Ecto neural progenitor cell (in vitro differentiated cells): ENCODE measurements around the gene BDKRB2.

Experiments
- DNase-seq: peaks from one replicate; pipeline ENCODE4 v3.0.0-alpha.2; 2018; ENCODE audit warnings: low spot score

Gene BDKRB2

DNA sequence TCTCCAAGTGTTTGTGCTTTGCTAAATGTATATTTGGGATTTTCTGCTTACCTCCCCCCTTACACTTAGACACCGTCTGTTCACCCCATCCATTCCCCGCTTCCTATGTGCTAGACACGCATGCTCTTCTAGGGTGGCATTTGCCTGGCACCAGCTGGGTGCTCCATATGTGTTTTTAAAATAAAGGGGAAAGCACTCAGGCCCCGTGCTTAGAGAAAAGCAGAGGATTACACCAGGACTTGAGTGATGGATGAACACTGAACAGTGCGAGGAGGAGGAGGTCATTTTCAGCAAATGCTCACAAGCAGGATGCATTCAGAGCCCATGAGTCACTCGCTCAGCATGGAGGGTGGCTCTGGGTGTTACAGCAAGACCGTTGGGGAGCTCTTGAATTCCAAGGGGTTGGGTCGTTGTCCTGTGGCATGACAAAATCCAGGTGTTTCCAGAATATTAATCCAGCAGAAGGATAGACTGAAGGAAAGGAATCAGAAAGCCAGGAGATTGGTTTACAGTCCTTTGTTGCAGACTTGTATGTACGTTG, 48.4 kb downstream of the BDKRB2 start:
- DNase-seq: no peak

DNA sequence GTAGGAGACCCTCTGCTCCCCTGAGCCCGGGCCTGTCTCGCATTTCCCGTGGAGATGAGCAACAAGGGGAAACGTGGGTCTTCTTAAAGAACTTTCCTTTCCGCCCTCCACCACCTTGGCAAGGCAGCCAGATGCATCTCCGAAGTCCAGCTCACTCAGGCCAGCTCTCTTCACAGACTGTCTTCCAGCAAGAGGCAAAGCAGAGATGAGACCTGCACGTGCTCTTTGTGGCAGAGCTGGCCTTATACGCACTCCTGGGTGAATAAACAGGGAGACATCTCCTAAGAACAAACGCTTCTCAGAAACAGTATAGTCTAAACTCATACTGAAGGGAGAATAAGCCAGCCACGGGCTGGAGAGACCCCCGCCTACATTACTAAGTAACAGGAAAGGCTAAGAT, 50.0 kb downstream of the BDKRB2 start:
- DNase-seq: no peak

- no peak for DNase-seq
Observed at GRCh38 chr14:96255501-96256366, 51.1 kb downstream of the BDKRB2 start, which contains the start of gene BDKRB1. BDKRB1 (plus strand) TSS chr14:96256210; CDS start chr14:96263683, 7,473 bp downstream.

- DNase-seq: no peak
Observed at GRCh38 chr14:96256407-96256806, 51.8 kb downstream of the BDKRB2 start.

DNA sequence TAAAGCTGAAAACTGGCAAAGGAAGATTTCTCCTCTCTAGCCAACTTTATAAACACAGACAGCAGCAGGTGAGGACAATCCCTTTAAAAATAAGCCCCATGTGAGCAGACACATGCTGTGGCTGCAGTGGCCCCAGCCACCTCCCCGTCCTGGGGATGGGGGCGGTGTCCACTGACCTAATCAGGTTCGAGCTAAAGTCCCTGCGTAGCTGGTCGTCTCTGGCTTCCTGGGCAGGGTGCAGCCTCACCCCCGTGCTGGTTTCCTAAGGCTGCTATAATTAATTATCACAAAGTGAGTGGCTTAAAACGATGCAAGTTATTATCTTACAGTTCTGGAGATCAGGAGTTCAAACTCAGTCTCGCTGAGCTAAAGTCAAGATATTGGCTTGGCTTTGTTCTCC, 52.4 kb downstream of the BDKRB2 start:
- no peak for DNase-seq

GRCh38 chr14:96257900-96258299, 53.3 kb downstream of the BDKRB2 start:
- no peak for DNase-seq

GRCh38 chr14:96260341-96260821, 55.7 kb downstream of the BDKRB2 start:
- no peak for DNase-seq

GRCh38 chr14:96261053-96261452, 56.4 kb downstream of the BDKRB2 start:
- DNase-seq: no peak

- DNase-seq: no peak
Observed at GRCh38 chr14:96261772-96262655, 57.4 kb downstream of the BDKRB2 start.

GRCh38 chr14:96263347-96264199, 58.9 kb downstream of the BDKRB2 start:
- DNase-seq: peak; percentile 32

DNA sequence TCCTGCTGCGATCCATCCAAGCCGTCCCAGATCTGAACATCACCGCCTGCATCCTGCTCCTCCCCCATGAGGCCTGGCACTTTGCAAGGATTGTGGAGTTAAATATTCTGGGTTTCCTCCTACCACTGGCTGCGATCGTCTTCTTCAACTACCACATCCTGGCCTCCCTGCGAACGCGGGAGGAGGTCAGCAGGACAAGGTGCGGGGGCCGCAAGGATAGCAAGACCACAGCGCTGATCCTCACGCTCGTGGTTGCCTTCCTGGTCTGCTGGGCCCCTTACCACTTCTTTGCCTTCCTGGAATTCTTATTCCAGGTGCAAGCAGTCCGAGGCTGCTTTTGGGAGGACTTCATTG, 59.5 kb downstream of the BDKRB2 start:
- no peak for DNase-seq

DNA sequence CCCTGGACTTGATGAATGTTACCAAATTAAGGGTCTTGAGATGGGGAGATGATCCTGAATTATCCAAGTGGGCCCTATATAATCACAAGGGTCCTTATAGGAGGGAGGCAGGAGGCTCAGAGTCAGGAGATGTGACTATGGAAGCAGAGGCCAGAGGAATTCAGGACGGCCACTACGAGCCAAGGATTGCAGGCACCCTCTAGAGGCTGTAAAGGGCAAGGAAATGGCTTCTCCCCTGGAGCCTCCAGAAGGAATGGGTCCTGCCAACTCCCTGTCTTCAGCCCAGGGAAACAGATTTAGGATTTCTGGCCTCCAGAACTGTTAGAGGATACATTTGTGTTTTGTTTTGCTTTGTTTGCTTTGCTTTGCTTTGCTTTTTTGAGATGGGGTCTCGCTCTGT, 60.2 kb downstream of the BDKRB2 start:
- no peak for DNase-seq

GRCh38 chr14:96265383-96266095, 60.9 kb downstream of the BDKRB2 start:
- no peak for DNase-seq

DNA sequence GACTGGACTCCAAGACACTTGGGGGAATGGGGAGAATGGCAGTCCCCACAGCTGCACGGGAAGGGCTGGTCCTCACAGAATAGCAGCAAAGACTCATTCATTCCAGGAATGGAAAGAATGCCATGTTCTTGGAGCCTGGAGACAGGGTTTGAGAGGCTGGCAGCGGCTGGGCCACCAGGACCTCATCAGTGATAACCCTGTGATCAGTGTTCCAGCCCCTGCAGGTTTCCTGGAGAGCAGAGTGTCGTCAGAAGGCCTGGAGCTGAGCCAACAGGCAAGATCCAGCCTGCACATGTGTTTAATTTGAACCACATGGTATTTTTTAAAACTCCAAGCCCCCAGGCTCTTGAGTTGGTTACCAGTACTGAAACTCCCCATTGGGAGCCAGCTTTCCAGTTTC, 62.7 kb downstream of the BDKRB2 start:
- no peak for DNase-seq

- no peak for DNase-seq
Observed at GRCh38 chr14:96267916-96268315, 63.3 kb downstream of the BDKRB2 start.

GRCh38 chr14:96268431-96269358, 64.1 kb downstream of the BDKRB2 start:
- DNase-seq: no peak

DNA sequence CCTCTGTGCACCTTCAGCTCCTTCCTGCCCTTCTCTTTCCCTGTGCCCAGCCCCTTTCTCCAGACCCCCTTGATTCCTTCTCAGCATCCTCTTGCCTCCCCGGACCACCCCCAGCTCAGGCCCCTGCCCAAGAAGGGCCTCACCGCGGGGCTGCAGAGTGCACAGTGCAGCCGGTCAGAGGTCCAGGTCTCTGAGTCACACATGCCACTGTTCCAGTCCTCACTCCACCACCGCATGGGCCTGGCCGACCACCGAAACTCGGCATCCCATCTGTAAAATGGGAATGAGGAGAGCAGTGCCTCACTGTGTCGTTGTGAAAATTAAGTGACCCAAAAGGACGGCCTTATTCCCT, 64.7 kb downstream of the BDKRB2 start:
- no peak for DNase-seq

DNA sequence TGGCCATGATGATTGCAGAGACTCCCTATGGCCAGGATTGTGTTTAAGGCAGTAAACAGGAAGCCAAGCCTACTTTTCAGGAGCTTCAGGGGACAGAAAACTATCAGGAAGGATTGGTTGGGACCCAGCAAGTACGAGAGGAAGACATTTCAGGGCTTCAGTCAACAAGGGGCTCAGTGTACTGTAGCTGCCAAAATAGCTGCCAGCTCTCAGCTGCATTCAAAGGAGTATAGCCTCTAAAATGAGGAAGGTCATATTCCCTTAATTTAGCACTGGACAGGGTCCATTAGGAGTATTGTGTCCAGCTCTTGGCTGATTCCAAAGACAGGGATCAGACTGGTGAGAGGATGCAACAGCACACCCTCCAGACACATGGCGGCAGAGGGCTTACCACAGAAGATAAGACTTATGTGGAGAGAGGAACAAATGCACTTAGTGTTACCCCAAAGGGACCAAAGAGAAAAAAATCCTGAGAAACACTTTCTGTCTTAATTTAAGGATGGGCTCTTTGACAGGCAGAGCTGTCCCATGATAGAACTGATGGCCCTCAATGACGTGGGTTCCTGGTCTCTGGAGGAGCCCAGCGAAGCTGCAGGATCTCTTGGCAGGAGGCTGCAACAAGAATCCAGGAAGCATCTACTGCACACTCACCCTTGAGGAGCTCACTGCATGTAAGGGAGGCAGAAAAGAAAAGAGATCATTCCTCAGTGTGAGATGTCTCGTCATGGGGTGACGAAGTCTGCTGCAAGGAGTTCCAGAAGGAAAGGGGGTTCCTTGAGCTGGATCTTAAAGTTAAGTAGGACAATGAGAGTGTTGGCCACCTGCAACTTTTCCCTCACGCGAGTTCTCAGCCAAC, 66.2 kb downstream of the BDKRB2 start:
- DNase-seq: no peak

DNA sequence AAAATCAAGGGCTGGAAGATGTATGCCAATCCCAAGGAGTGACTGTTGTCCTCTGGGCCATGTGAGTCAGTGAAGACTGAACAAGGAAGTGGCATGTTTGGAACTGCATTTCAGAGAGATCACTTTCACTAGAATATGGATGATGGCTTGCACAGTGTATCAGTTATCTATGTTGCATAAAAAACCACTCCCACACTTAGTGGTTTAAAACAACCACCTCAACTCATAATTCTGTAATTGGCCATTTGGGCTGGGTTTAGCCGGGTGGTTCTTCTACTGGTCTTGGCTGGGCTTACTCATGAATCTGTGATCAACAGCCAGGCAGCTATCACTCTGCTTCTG, 66.8 kb downstream of the BDKRB2 start:
- DNase-seq: no peak
